CD4-positive, alpha-beta T cell treated with Interleukin-17A for 1 hour (primary cell): ENCODE data around the gene ADCY4.
"Not testable (repeated sequence)": the region's sequence is repeated elsewhere in the genome, so short reads cannot be mapped to it uniquely, and the experiment has no call there.

ENCODE experiments used
- DNase-seq: peaks from one replicate; pipeline ENCODE4 v3.0.0-alpha.2; 2020

ADCY4 gene

DNA sequence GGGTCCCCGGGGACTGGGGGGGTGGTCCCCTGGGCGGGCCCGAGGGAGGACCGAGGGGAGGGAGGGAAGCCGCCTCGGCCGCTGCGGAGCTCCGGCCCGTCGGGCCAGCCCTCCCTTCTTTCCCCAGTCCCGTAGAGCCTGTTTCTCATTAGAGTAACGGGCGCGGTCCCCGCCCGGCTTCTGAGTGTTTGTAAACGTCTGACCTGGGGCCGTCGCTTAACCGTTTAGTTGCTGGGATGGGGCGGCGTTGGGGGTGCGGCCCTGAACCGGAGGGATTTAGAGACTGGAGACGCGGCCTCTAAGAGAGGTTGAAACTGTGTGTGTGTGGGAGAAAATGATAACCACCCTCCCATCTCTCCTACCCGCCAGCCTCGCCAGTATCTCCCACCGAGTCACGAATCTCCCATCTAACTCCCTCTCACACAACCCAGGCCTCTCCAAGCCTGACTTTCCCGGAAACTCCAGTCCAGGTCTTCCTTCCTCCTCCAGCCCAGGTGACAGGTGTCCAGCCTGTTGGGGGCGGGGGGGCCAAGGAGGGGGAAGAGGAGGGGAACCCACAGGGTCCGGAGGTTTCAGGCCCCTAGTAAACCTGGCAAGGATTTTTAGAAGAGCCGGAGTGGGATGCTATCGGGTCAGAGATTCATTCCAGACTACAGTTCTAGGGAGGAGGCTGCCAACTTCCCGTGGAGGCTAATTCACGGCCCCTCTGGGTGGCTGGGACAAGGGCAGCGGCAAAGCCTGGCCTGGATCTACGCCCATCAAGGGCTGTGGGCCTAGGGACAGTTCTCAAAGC, 32.0 kb upstream of the ADCY4 start:
- DNase-seq, result peak; percentile 18

DNA sequence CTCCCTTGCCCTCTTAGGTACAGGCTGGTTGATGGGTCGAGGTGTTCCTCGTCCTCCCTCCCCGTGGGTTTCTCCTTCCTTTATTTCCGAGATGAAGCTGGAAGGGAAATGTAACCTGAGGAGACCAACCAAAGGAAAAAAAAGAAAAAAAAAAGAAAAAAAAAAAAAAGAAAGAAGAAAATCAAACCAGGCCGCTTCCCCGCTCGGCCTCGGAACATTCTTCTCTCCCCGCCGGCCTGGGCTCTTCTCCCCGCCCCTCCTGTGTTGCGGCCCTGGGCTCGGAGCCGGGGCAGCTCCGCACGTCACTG, 31.5 kb upstream of the ADCY4 start:
- no peak for DNase-seq

DNA sequence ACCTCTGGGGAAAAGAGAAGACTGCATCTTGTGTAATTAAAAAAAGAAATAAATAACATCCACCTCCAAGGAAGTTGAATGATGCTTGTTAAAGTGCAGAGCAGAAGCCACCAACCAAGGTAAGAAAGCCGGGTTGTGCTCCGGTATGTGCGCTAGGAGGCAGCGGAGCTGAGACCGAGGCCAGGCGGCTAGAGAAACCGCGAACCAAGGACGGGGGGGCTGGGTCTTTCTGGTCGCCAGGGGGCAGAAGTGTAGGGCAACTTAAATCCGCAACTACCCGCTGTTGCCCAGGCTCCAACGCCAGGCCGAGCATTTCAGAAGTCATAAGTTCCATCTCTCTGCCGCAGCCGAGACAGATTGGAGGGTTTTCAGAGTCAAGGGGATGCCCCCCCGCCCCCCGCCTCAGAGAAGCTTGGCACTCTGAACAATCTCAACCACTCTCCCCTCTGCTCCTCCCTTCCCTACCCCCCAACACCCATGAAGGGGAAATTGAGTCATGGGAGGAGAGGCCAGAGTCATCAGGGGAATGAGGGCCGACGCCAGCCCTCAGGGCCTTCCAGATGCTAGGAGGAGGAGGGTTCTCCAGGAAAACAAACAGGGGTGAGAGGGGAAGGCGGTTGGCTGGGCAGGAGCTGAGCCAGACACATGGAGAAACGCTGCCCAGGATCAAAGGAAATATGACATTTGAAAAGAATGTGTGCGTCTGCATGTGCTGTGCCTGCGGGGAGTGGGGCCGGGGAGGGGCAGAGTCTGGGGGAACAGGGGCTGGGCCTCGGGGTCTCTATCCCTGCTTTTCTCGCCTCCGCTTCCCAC, 30.9 kb upstream of the ADCY4 start:
- peak; percentile 66 for DNase-seq

DNA sequence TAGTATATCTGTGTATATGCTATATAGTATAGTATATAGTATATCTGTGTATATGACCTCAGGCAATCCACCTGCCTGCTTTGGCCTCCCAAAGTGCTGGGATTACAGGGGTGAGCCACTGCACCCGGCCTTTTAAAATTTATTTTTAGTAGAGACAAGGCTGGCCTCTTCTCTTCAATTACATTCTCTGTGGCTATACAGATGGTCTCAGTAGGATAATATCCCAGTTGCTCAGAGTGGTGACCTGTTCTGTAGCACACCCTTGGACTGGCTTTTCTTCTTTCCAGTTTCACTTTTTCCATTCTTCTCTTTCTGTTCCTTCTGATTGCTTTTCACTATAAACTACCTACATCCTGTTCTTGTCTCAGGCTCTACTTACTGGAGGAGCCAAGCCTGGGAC, 30.0 kb upstream of the ADCY4 start:
- no peak for DNase-seq

DNA sequence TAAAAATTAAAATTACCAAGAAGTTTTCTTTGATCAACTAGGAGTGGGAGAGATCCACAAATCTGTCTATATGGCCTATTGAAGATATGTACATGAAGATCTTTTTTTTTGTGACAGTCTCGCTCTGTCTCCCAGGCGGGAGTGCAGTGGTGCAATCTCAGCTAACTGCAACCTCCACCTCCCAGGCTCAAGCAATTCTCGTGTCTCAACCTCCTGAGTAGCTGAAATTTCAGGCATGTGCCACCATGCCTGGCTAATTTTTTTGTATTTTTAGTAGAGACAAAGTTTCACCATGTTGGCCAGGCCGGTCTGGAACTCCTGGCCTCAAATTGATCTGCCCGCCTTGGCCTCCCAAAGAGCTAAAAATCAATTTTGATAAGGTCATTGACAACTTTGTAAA, 28.5 kb upstream of the ADCY4 start:
- no peak for DNase-seq

DNA sequence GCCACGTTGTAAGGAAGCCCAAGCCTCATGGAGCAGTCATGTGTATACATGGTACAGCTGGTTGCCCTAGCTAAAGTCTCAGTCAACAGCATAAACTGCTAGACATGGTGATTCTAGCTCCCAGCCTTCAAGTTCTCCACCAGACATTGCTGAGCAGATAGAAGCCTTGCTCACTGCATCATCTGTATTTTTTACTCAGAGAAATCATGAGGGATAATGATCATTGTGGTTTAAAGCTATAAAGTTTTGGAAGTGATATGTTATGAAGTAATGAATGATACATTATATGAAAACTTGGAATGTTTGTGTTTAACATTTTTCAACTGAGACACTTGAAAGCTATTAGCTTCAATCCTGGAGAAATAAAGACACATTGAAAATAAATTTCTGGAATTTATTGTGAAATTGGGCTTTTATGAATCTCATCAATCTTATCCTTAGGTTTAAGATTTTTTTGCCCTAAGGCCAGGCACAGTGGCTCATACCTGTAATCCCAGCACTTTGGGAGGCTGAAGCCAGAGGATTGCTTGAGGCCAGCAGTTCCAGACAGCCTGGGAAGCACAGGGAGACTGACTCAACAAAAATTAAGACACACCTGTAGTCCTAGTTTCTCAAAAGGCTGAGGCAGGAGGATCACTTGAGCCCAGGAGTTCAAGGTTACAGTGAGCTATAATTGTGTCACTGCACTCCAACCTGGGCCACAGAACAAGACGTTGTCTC, 27.5 kb upstream of the ADCY4 start:
- DNase-seq, result no peak

DNA sequence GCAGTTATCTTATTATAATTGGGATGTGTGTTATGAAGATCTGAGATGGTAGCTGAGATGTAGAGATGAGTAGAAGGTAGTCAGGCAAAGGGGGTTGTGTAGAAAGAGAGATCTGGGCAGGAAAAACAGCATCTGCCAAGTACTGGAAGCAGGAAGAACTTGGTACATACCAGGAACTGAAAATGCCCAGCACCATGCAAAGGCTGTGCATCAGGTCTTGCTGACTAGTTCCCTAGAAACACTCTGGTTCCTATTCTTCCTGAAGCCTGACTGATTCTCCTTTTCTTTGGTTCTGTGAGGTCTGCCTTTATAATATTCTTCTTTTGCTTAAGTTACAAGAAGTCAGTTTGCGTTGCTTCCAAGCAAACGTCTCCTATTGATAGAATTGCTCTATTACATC, 26.5 kb upstream of the ADCY4 start:
- DNase-seq, result no peak

DNA sequence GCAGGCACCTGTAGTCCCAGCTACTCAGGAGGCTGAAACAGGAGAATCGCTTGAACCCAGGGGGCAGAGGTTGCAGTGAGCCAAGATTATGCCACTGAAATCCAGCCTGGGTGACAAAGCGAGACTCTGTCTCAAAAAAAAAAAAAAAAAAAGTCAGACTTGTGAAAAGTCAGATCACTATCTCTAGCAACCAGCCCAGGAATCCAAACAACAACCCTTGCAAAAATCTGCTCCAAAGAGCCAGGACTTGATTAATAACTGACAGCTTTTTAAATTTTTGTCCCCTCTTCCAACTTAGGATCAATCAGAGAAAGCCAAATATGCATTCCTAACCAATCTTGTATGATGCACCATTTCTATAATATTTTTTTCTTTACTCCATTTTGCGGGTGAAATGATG, 25.4 kb upstream of the ADCY4 start:
- DNase-seq, result no peak

DNA sequence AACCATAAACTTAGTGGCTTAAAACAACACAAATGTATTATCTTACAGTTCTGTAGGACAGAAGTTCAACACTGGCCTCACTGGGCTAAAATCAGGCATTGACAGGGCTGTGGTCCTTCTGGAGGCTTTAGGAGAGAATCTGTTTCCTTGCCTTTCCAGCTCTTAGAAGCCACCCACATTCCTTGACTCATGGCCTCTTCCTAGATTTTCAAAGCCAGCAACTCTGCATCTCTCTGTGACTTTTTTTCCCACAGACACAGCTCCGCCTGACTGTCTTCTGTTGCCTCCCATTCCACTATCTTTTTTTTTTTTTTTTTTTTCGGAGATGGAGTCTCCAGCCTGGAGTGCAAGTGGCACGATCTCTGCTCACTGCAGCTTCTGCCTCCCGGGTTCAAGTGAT, 21.3 kb upstream of the ADCY4 start:
- DNase-seq, result no peak

DNA sequence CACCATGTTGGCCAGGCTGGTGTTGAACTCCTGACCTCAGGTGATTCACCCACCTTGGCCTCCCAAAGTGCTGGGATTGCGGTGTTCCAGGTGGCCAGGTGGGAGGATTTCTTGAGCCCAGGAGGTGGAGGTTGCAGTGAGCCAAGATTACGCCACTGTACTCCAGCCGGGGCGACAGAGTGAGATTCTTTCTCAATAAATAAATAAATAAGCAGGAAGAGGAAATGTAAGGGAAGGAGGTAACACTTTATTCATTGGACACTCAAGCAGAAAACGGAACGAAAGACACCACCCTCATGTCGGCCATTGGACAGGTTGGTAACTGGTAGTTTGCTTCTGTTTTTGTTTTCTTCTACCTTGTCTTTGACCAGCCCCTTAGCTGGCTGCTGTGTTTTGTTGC, 20.1 kb upstream of the ADCY4 start:
- DNase-seq, result no peak

DNA sequence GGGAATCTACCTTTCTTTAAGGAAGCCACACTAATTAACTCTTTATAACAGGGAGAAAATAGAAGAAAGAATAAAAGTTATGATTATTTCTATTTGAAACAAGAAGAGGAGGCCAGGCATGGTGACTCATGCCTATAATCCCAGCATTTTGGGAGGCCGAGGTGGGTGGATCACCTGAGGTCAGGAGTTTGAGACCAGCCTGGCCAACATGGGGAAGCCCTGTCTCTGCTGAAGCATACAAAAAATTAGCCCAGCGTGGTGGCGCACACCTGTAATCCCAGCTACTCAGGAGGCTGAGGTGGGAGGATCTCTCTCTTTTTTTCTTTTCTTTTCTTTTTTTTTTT, 19.6 kb upstream of the ADCY4 start:
- DNase-seq, result not testable (repeated sequence)

DNA sequence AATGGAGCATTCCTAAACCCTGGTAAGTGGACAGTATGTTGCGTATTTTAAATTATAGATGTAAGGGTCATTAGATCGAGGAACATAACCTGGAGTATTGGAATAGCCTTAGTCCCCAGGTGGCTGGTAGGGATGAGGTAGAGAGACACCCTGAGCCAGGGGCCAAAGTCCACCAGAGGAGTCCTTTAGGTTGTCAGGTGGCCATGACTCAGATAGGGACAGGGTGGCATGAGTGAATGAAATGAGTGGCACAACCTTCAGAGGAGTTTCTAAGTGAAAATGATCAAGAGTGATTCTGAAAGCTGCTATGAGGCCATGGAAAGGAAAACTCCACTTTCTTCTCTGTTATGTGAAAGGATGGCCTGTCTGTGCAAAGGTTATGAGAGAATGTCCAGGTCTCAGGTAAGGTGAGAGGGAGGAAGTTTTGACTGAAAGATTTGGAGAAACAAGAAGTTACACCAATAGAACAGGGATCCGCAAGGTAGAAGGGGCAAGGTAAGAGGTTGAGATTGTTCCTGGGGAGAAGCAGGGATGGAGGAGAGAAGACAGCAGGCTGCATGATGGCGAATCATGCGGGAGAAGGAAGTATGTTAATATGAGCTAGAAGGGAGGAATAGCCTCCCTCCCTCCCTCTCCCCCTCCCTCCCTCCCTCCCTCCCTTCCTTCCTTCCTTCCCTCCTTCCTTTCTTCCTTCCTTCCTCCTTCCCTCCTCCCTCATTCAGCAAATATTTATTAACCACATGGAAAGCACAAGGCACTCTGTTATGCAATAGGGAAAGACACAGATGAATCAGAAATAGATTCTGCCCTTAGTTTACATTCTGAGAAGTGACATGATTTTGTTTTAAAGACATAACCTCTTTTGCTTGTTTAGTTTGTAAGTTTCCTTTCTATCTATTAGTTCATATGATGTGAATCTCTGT, 18.9 kb upstream of the ADCY4 start:
- DNase-seq, result no peak

DNA sequence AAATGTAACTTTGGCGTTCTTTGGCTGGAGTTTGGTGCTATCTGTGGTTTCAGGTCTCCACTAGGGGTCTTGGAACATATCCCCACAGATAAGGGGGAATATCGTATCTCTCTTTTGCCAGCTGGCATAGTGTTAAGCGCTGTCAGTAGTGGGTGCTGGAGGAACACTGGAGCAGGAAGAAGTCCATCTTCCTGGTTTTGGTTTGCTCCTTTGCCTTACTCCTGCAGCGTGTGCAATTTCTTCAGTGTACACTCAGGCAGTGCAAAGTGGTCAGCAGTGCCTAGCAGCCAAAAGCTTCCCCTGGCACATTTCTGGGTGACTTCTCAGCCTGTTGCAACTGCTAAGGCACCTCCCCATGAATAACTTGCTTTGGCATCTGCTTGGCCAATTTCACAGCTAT, 16.6 kb upstream of the ADCY4 start:
- no peak for DNase-seq

DNA sequence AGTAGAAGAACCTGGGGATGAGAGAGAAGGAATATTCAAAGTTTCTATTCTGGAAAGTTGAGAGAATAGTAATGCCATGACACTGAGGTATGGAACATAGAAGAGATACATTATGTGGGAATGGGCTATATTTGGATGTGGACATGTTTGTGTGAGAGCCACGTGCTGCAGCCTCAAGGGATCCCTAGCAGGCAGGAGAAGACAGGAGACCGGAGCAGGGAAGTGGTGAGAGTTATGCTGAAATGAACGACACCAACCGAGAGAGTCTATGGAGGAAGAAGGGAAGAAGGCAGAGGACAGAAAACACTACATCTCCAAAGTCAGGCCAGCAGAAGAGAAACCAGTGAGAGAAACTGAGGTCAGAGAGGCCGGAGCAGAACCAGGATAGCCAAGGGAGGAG, 14.9 kb upstream of the ADCY4 start:
- no peak for DNase-seq

DNA sequence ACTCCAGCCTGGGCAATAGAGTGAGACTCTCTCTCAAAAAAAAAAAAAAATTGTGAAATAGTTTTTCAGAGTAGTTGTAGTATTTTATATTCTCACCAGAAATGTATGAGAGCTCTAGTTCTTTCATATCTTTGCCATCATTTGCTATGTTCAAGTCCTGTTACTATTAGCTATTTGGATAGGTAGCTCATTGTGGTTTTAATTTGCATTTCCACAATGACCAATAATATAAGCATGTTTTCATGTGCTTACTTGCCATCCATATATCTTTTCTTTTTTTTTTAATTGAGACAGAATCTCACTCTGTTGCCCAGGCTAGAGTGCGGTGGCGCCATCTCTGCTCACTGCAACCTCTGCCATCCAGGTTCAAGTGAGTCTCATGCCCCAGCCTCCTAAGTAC, 13.3 kb upstream of the ADCY4 start:
- no peak for DNase-seq

DNA sequence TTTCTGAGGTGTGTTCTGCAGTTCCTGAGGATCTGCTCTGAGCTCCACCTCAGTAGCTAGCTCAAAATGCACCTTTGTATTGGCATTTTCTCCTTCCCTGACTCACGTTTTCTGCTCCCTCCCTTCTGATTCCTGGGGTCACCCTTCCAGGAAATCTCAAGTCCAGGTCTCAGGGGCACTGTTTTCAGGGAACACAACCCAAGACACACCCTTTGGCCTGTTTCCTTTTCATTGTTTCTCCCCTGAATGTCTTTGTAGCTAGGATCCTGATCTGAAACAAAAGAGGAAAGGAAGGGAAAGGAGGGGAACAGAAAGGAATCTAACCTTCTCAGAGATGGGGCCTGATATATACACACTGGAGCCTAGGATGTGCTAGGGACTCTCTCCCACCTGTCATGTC, 12.3 kb upstream of the ADCY4 start:
- DNase-seq, result no peak

DNA sequence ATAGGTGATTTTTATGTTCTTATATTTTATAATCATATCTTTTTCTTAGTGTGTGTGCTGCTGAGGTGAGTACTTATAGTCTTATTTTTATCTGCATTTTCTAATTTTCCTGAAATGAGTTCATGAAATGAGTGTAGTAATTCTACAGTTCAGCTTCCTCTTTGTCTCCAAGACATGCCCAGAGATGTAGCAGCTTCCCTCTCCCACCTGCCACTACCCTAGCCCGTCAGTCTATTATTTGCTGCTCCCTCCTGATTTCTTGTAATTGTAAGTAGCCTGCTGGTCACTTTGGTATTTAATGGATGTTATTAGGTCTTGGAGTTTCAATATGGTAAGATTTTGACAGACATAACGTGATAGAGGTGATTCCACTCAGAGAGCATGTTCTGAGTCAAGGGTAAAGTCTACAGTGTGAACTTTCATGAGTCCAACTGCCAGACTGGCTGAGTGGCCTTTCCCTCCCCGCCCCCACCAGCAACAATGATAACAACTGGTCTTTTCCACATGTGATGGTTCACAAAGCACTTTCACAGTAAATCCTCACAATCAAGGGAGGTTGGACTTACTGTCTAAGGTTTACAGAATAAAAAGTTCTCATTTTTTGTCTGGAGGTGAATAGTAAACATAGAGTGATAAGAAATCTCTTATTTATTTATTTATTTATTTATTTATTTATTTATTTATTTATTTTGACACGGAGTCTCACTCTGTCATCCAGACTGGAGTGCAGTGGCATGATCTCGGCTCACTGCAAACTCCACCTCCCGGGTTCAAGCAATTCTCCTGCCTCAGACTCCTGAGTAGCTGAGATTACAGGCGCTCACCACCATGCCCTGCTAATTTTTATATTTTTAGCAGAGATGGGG, 9.2 kb upstream of the ADCY4 start:
- no peak for DNase-seq

DNA sequence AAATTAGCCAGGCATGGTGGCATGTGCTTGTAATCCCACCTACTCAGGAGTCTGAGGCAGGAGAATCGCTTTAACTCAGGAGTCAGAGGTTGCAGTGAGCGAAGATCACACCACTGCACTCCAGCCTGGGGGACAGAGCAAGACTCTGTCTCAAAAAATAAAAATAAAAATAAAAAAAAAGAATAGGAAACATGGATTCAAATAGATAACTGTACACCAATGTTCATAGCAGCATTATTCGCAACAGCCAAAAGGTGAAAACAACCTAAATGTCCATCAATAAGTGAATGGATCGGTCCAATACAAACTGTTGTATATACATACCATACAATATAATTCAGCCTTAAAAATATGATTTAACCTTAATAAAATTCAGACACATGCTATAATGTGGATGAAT, 8.0 kb upstream of the ADCY4 start:
- DNase-seq, result no peak

DNA sequence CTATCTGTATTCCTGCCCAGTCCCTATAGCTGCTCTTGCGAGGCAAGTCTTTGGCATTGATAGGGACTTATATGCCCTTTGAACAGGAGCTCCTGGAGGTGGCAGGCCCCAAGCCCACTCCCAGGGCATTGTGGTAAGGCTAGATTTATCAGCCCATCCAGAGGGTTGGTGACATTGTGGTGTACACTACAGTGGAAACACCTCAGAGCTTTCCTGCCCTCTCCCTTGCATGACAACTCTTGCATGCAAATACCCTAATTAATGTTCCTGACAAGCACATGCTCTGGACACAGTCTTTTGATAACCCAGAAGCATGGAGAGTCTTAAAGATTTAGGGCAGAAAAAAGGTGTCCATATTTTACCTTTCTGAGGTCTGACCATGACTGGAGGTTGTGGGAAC, 5.7 kb upstream of the ADCY4 start:
- no peak for DNase-seq

DNA sequence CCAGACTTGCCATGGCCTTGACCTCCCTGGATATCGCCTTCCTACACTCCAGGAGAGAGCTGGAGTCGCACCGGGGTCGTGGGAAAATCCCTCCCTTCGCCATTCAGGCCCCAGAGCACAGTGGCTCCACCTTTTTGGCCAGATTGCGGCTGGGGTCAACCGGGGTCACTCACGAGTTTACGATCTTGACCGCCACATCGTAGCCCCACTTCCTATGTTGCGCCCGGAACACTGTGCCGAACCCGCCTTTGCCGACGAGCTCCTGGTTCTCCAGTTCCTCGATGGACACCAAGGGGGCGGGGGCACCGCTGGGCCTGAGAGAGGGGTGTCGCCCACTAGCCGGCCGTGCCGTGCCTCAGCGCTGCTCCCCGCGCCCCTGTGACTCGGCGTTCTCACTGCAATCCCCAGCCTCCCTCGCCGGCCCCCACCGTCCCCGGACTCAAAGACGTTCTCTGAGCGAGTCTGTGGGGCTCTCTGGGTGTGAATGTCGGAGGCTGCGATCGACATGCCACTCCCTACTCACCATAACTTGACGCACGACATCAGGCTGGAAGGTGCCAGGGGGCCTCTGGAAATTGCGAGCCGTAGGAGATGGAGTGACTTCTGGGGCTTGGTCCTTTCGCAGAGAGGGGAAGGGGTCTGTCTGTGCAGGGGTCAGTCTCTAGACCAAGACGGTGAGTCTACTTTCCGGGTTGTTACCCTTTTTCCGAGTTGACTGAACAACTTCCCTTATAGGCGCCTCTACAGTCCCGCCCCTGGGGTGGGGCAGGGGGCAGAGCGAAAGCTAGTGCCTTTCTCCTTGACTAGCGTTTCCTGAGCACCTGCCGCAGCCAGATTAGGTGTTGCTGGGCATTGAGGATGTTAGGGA, 4.6 kb upstream of the ADCY4 start, which contains the start of gene RIPK3:
Gene RIPK3, minus strand, starts transcription at position 708 of the 868 bp plus-strand sequence. Its CDS starts 165 bp downstream, at position 543.
- peak; percentile 70 for DNase-seq

DNA sequence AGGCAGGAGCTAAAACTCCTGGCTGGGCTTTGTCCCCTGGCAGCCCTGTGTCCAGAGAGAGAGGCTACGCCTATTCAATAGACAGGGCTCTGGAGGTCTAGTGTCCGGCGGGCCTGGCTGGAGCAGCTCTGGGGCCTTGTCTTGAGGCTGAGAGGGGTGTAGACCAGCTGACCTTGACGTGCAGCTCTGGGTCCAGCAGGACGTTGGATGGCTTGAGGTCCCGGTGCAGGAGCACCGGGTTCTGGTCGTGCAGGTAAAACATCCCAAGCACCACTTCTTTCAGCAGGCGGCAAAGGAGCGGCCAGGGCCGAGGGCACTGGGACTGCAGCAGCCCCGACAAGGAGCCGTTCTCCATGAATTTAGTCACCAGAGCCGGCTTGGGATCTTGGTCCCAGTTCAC, 4.0 kb upstream of the ADCY4 start:
- DNase-seq, result no peak
